CD4-positive, alpha-beta T cell treated with Interleukin-6 at 100 ng/mL for 8 hours (primary cell): ENCODE data around the gene CCDC12.

Experiments used
- DNase-seq: peaks from one replicate; pipeline ENCODE4 v3.0.0-alpha.2; 2020; ENCODE audit warnings: mixed read lengths, low spot score

The CCDC12 gene

DNA sequence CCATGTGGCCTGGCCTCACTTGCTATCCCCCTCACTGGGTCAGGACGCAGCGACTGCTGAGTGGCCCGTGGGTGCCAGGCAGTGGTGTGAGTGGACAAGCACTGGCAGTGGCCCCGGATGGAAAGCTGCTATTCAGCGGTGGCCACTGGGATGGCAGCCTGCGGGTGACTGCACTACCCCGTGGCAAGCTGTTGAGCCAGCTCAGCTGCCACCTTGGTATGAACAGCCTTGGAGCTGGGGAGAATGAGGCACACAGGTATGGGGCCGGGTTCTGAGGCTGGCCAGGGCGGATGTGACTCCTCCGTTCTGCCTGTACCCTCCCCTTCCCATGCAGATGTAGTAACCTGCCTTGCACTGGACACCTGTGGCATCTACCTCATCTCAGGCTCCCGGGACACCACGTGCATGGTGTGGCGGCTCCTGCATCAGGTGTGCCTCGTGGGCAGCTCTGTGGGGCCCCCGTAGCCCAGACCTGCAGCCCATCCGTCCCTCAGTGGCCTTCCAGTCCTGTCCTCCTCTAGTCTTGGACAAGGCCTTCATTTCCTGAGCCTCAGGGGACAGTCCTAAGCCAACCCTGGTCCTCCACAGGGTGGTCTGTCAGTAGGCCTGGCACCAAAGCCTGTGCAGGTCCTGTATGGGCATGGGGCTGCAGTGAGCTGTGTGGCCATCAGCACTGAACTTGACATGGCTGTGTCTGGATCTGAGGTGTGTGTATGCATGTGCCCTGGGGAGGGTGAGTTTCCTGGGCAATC, 31.1 kb upstream of the CCDC12 start:
- DNase-seq, result no peak

DNA sequence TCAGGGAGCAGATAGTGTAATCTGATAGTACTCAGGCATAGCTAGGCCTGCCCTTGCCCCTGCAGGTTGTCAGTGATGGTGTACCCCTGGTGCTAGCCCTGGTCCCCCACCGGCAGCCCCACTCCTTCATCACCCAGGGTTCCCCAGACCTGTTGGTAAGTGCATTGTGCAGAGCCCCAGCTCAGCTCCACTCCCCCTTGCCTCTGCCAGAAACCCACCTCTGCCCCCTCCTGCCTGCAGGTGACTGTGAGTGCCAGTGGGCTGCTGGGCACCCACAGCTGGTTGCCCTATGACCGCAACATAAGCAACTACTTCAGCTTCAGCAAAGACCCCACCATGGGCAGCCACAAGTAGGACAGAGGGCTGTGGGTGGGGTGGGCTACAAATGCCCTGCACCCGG, 30.5 kb upstream of the CCDC12 start:
- no peak for DNase-seq

DNA sequence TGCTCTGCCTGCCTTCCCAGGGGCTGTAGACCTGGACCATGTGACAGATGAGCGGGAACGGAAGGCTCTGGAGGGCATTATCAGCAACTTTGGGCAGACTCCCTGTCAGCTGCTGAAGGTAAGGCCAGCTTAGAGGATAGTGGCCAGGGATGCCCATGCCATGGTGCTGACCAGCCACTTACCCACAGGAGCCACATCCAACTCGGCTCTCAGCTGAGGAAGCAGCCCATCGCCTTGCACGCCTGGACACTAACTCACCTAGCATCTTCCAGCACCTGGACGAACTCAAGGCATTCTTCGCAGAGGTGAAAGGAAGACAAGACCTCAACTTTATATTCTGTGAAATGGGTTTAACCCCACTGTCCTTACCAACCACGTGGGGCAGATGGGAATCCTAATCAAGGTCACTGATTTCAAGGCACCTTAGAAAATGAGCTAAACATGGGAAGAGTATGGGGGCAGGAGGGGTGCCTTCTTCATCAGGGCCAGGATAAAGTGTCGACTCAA, 29.7 kb upstream of the CCDC12 start:
- no peak for DNase-seq

DNA sequence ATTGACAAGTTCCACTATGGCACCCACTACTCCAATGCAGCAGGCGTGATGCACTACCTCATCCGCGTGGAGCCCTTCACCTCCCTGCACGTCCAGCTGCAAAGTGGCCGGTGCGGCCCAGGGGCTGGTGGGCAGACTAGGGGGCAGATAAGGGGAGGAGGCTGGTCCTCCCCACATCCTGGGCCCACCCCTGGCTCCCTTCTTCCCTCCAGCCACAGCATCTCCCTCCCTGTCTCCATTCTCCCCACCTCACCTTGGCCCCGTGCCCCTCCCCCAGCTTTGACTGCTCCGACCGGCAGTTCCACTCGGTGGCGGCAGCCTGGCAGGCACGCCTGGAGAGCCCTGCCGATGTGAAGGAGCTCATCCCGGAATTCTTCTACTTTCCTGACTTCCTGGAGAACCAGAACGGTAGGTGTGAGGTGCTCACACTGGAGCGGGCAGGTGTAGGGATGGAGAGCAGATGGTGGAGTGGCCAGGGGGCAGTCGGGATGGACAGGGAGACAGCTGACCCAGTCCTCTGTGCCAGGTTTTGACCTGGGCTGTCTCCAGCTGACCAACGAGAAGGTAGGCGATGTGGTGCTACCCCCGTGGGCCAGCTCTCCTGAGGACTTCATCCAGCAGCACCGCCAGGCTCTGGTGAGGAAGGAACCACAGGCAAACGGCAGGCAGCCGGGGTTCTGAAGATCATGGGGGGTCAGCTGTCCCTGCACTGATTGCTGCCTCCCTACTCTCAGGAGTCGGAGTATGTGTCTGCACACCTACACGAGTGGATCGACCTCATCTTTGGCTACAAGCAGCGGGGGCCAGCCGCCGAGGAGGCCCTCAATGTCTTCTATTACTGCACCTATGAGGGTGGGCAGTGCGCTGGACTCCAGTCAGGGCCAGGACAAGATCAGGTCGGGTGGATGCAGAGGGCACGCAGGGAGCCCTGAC, 28.9 kb upstream of the CCDC12 start:
- DNase-seq, result no peak

DNA sequence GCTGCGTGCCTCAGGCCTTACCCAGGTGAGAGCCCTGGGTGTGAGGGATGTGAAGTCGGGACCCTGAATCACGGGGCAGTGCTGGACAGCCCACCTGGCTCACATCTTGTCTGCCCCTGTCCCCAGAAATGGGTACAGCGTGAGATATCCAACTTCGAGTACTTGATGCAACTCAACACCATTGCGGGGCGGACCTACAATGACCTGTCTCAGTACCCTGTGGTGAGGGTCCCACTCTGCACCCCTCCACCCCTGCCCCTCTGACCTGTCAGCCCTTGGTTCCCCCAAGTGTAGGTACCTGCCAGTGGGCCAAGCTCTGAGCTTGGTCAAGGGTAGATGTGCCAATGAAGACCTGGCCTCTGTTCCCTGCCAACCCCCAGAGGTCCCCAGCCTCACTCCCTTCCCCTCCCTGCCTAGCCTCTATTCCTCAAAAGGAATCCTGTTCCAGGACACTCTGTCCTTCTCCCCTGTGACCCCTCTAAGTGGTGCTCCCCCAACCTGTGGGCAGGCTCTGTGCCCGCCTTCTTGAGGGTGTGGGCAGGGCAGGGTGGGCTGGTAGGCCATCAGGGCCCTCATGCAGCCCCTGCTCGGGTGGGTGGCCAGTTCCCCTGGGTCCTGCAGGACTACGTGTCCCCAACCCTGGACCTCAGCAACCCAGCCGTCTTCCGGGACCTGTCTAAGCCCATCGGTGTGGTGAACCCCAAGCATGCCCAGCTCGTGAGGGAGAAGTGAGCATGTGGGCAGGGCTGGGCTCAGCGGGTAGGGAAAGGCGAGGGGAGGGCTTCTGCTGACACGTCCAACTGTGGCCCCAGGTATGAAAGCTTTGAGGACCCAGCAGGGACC, 28.0 kb upstream of the CCDC12 start:
- no peak for DNase-seq

DNA sequence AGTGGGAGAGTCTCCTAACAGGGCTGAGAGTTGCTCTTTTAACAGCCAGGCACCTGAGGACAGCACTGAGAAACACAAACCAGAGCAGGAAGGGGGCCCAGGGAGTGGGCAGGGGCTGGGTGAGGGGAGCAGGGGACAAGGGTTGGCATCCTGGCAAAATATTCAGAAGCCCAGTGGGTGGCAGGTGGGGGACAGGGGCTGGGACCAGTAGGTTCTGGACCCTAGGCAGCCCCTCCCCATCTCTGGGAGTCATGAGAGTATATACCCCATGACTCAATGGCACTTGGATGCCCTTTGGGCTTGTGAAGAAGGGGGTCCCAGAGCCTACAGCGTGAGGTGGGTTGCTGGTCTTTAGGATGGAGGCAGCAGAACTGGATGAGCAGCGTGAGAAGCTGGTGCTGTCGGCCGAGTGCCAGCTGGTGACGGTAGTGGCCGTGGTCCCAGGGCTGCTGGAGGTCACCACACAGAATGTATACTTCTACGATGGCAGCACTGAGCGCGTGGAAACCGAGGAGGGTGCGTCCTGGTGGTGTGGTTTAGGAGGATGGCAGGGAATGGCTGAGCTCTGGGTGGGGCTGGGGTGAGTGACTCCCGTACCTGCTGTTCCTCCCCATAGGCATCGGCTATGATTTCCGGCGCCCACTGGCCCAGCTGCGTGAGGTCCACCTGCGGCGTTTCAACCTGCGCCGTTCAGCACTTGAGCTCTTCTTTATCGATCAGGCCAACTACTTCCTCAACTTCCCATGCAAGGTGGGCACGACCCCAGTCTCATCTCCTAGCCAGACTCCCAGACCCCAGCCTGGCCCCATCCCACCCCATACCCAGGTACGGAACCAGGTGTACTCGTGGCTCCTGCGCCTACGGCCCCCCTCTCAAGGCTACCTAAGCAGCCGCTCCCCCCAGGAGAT, 27.2 kb upstream of the CCDC12 start:
- no peak for DNase-seq

DNA sequence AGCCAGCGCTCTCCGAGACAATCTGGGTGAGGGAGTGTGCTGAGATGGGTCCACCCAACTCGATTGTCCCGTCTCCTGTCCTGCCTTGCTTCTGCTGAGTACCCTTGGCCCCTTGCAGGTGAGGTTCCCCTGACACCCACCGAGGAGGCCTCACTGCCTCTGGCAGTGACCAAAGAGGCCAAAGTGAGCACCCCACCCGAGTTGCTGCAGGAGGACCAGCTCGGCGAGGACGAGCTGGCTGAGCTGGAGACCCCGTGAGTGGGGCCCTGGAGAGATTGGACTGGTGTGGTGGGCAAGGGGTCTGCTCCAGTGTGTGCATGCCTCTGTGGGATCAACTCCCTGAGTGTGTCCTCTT, 26.5 kb upstream of the CCDC12 start:
- no peak for DNase-seq

DNA sequence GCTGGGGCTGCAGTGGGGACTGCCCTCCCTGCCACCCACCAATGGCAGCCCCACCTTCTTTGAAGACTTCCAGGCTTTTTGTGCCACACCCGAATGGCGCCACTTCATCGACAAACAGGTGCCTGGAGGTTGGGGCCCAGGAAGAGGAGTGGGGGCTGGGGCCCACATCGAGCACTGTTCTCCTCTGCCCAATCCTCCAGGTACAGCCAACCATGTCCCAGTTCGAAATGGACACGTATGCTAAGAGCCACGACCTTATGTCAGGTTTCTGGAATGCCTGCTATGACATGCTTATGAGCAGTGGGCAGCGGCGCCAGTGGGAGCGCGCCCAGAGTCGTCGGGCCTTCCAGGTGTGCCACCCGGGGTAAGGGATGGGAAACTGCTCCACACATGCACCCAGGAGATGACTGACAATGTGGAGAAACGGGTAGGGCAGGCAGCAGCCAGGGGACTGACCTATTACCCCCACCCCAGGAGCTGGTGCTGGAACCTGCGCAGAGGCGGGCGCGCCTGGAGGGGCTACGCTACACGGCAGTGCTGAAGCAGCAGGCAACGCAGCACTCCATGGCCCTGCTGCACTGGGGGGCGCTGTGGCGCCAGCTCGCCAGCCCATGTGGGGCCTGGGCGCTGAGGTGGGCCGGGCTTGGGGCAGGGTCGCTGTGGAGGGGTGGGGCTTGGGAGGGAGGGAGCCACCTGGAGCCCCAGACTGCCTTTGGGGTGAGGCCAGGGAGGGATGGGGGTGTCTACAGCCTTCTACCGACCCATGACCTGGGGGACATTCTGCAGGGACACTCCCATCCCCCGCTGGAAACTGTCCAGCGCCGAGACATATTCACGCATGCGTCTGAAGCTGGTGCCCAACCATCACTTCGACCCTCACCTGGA, 25.9 kb upstream of the CCDC12 start:
- no peak for DNase-seq

DNA sequence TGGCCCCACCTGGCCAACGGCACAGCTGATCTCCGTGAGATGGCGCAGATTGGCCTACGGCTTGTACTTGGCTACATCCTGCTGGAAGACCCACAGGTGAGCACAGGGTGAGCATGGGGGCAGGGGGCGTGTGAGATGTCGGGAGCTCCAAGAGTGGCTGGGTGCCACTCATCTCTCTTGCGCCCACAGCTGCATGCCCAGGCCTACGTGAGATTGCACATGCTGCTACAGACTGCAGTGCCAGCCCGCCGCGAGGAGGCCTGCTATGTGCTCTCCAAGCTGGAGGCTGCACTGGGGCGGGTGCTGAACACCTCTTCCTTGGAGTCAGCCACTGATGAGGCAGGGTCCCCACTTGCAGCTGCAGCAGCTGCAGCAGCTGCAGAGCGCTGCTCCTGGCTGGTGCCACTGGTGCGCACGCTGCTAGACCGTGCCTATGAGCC, 25.2 kb upstream of the CCDC12 start:
- DNase-seq, result no peak

DNA sequence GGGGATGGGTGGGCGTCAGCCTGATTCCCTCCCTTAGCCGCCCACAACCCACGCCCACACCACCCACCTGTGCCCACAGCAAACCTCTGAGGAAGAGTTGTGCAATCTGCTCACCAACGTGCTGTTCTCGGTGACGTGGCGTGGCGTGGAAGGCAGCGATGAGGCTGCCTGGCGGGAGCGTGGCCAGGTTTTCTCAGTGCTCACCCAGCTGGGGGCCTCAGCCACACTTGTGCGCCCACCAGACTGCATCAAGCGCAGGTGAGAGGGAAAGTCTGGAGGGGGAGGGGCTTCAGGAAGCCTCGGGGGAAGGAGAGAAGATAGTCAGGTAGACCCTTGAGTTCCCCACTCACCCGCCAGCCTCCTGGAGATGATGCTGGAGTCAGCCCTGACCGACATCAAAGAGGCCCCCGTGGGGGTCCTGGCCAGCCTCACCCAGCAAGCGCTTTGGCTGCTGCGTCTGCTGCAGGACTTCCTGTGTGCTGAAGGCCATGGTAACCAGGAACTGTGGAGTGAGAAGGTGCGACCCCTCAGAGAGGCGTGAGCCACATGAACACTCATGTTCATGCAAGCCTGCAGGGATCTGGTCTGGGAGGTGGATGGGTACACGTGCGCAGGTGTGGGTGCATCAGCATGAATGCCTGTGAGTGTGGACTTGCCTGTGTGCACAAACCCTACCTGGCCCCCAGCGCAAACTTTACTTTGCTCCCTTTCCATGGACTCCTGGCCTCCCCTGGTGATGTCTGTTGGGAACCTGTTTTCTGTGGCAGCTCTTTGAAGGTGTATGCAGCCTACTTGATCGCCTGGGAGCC, 24.6 kb upstream of the CCDC12 start:
- DNase-seq, result no peak

DNA sequence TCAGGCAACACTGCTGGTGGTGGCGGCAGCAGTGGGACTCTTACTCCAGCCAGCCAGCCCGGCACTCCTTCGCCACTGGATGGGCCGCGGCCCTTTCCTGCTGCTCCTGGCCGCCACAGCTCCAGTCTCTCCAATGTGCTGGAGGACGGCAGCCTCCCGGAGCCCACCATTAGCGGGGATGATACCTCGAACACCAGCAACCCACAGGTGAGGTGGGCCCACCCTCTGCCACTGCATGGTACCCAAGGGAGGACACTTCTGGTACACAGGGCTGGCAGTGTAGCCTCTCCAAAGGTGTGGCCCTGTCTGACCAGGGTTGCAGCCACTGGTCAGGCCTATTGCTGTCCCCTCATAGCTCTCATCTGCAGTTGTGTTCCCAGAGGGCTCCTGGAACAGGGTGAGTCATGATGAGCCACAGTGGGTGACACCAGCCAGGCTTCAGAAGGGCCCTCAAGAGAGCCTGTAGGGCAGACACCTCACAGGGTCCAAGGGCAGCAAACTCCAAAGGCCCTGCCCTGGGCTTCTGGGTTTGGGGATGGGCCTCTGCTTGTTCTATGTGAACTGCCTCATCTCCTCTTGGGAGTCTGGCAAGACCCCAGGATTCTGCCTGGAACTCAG, 23.8 kb upstream of the CCDC12 start:
- no peak for DNase-seq

DNA sequence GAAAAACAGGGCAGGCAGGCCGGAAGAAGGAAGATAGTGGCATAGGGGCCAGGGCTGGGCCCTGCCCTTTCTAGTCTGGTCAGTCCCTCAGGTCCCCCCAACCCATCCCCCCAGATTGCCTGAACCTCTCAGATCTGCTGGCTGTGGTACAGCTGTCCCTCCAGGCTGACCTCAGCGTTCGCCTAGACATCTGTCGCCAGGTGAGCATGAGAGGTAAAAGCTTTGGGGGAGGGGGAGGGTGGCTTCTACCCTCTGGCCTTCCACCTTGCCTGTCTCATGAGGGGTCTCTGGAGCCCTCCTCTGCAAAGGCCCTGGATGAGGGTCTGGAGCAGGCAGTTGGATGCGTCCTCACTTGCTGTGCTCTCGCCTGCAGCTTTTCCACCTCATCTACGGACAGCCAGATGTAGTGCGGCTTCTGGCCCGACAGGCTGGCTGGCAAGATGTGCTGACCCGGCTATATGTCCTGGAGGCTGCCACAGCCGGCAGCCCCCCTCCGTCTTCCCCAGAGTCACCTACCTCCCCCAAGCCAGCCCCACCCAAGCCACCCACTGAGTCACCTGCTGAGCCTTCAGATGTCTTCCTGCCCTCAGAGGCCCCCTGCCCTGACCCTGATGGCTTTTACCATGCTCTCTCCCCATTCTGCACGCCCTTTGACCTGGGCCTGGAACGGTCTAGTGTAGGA, 23.1 kb upstream of the CCDC12 start:
- DNase-seq, result no peak

DNA sequence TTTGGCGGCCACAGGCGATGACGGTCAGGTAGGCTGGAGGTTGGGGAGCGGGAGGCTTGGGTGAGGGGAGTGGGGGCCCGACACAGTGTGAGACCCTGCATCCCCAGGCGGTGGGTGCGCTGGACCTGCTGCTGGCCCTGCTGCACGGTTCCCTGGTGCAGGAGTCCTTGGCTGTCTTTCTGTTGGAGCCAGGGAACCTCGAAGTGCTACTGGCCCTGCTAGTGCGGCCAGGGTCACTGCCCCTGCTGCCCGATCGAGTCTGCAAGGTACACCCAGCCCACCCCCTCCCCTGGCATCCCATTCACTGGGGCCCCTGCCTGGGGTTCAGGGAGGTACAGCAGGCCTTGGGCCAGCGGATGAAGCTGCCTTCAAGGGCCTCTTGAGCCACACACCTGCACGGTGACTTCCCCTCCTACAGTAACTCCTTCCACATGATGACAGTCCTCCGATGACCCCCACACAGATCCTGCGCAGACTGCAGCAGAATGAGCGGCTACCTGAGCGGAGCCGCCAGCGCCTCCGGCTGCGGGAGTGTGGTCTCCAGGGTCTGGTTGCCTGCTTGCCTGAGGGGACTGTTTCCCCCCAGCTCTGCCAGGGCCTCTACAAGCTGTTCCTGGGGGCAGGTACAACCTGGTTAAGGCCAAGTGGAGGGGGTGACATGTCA, 22.4 kb upstream of the CCDC12 start:
- no peak for DNase-seq

DNA sequence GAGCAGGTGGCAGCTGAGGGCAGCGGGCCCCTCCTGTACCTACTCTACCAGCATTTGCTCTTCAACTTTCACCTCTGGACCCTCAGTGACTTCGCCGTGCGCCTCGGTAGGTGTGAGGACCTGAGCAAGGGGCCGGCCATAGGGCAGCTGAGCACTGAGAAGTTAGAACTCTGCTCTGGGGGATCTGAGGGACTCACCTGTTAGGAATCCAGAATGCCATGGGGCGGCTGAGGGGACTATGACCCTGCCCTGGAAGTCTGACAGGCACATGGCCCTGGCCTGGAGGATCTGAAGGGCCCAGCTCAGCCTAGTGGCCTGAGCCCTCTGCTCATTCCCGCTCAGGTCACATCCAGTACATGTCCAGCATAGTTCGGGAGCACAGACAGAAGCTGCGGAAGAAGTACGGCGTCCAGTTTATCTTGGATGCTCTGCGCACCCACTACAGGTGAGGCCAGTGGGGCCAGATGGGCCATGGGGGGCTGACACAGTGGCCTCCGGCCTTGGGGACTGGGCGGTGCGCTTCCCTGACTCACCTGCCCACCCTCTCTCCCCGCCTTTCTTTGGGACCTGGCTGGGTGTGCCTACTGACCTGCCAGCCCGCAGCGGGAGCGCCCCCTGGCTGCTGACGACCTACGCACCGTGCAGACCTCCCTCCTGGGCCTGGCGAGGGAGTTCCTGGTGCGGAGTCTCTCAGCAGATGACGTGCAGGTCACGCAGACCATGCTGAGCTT, 21.7 kb upstream of the CCDC12 start:
- peak; percentile 74 for DNase-seq

DNA sequence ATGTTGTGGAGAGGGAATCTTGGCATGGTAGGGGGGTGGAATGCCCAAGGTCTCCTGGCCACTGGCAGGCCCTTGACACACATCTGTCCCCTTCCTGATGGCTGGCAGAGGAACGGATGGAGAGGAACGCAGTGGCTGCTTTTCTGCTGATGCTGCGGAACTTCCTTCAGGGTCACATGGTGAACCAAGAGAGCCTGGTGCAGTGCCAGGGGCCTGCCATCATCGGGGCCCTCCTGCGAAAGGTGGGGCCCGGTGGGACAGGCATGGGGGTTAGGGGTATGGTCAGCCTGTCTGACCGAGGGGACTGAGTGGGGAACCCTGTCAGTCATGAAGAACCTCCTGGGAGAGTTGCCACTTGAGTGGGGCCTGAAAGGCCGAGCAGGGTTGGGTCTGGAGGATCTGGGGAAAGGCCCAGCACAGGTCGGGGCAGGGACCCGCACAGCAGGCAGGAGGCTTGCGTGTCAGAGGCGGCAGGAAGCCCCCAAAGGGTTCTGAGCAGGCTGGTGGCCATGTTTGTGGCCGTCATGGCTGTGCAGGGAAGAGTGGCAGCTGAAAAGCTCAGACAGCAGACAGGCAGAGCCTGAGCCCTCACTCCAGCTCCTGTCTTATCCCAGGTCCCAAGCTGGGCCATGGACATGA, 21.0 kb upstream of the CCDC12 start:
- DNase-seq, result no peak

DNA sequence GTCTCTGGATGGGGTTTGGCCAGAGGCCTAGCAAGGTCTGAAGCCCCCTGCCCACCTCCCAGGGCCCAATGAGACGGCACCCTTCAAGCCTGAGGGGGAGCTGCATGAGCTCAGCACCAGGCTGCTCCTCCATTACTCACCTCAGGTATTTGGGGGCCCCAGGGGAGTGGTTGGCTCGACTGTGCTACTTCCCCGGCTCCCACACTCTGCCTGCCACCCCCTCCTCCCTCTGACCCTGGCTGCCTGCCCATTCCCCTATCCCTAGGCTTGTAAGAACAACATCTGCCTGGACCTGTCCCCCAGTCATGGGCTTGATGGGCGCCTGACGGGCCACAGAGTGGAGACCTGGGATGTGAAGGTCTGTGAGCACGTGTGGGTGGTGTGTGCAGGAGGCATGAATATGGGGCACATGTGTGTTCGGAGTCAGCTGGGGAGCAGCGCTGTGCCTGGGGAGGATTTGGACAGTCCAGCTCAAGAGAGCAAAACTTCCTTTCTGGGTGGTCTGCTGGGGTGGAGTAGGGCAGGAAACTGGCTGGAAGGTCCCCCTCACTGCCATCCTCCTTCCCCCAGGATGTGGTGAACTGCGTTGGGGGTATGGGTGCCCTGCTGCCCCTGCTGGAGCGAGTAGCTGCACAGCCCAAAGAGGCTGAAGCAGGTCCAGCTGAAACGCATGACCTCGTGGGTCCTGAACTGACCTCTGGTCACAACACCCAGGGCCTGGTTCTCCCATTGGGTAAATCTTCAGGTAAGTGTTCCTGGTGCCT, 20.3 kb upstream of the CCDC12 start:
- DNase-seq, result no peak
